ENCODE results near the gene FBXW5. TPM values are rescaled to one million over a fixed set of nuclear protein-coding genes. Genes with fewer than 3 reads are reported as not detected.

FBXW5 gene
- total RNA-seq, 1 experiment from 2014 or later: 72.6 TPM

DNA sequence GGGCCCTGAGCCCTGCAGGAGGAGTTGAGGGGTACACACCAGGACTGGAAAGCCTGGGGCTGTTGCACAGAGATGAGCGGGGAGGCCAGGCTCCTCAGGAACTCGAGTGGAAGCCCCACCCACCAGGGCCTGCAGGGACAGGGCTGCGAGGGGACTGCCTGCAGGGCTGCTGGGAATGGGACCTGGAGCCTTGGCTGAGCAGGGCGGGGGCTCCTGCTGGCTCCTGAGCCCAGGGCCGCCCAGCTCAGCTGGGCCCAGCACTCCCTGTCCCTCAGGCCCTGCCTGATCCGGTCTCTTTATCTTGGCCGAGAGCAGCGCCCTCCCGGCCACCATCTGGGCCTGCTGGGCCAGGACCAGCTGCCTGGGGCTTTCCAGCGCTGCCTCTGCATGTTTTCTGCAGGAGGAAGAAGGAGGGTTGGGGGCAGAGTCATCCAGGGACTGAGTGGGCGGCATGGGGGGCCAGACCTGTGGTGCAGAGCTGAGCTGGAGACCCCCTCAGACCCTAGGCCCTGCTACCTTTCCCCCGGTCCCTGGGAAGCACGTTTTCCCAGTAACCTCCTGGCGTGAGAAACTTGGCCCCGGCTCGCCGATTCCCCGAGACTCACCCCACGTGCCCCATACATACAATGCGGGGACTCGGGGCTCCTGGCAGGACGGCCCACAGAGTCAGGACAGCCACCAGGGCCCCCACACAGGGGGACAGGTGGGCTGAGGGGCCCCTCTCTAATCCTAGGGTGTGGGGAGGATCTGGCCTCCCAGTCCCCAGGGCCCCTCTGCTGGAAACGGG is 16.9 kb upstream of the FBXW5 start:
- H3K4me3 ChIP-seq (ENCODE audit: low read depth in 2 of 2, low read length in 2 of 2): no peak overlapping the region
- ATAC-seq (no peak; the same call in 1 of the 2 replicates), DNase-seq (ENCODE audit: low read depth, low spot score) (no peak)
- H3K9me3 ChIP-seq (ENCODE audit: control insufficient read depth, insufficient read depth, low read depth, low read length): no peaks in the 10 kb centered on the region
- peaks cover 5% of the 10 kb centered on the region; the same call in 1 of the 2 replicates for H3K4me1 ChIP-seq (ENCODE audit: control insufficient read depth, insufficient read depth, low read length)
- H3K27ac ChIP-seq (ENCODE audit: low read length): no peak overlapping the region
- TF ChIP-seq POLR2AphosphoS5 (IDR thresholded peaks at IDR 0.05; ENCODE audit: low read depth, low read length): no peak
- no peak for TF ChIP-seq SIN3A (IDR thresholded peaks at IDR 0.05; ENCODE audit: borderline replicate concordance, insufficient read depth, low read depth, low read length)
- TF ChIP-seq, protein P1, sequence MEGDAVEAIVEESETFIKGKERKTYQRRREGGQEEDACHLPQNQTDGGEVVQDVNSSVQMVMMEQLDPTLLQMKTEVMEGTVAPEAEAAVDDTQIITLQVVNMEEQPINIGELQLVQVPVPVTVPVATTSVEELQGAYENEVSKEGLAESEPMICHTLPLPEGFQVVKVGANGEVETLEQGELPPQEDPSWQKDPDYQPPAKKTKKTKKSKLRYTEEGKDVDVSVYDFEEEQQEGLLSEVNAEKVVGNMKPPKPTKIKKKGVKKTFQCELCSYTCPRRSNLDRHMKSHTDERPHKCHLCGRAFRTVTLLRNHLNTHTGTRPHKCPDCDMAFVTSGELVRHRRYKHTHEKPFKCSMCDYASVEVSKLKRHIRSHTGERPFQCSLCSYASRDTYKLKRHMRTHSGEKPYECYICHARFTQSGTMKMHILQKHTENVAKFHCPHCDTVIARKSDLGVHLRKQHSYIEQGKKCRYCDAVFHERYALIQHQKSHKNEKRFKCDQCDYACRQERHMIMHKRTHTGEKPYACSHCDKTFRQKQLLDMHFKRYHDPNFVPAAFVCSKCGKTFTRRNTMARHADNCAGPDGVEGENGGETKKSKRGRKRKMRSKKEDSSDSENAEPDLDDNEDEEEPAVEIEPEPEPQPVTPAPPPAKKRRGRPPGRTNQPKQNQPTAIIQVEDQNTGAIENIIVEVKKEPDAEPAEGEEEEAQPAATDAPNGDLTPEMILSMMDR (IDR thresholded peaks at IDR 0.05): no peak
- TF ChIP-seq TCF7L2 (IDR thresholded peaks at IDR 0.05; ENCODE audit: low read depth, low read length): no peak
- TF ChIP-seq, protein P2, sequence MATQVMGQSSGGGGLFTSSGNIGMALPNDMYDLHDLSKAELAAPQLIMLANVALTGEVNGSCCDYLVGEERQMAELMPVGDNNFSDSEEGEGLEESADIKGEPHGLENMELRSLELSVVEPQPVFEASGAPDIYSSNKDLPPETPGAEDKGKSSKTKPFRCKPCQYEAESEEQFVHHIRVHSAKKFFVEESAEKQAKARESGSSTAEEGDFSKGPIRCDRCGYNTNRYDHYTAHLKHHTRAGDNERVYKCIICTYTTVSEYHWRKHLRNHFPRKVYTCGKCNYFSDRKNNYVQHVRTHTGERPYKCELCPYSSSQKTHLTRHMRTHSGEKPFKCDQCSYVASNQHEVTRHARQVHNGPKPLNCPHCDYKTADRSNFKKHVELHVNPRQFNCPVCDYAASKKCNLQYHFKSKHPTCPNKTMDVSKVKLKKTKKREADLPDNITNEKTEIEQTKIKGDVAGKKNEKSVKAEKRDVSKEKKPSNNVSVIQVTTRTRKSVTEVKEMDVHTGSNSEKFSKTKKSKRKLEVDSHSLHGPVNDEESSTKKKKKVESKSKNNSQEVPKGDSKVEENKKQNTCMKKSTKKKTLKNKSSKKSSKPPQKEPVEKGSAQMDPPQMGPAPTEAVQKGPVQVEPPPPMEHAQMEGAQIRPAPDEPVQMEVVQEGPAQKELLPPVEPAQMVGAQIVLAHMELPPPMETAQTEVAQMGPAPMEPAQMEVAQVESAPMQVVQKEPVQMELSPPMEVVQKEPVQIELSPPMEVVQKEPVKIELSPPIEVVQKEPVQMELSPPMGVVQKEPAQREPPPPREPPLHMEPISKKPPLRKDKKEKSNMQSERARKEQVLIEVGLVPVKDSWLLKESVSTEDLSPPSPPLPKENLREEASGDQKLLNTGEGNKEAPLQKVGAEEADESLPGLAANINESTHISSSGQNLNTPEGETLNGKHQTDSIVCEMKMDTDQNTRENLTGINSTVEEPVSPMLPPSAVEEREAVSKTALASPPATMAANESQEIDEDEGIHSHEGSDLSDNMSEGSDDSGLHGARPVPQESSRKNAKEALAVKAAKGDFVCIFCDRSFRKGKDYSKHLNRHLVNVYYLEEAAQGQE (IDR thresholded peaks at IDR 0.05; ENCODE audit: insufficient read depth in 1 of 2, low read depth in 2 of 2, low read length in 1 of 2): no peak
- no peaks in the 10 kb centered on the region for H3K36me3 ChIP-seq (ENCODE audit: control insufficient read depth, insufficient read depth, low read length)
- intact Hi-C loops (cut with micrococcal nuclease; ENCODE audit: unreplicated experiment): no loop called here
- BruUV-seq (replicated peaks): no TSS peak
- CTCF ChIA-PET: interaction anchor here (0.7 kb wide), 1 partner anchor 14 kb away, joined by 3 read pairs; no protein-coding TSS in a partner anchor
- POLR2A ChIA-PET: no interaction called here
- no peaks in the 10 kb centered on the region for H3K27me3 ChIP-seq (ENCODE audit: control insufficient read depth, insufficient read depth, low read length)
- in situ Hi-C loops (cut with HindIII; ENCODE audit: low pct_unique_long_range_greater_than_20kb, low sequenced_read_pairs): no loop called here

- CTCF ChIA-PET: interaction anchor here (0.7 kb wide), 1 partner anchor 13 kb away, joined by 3 read pairs; no protein-coding TSS in a partner anchor
- no peak overlapping the region for H3K27ac ChIP-seq (ENCODE audit: low read length)
- in situ Hi-C loops (cut with HindIII; ENCODE audit: low pct_unique_long_range_greater_than_20kb, low sequenced_read_pairs): no loop called here
Observed at GRCh38 chr9:136960938-136961275, 16.4 kb upstream of the FBXW5 start.

More at GRCh38 chr9:136960938-136961275, 16.4 kb upstream of the FBXW5 start:
- BruUV-seq (replicated peaks): no TSS peak
- Histone ChIP-seq H3K27me3 (ENCODE audit: control insufficient read depth, insufficient read depth, low read length) (no peaks in the 10 kb centered on the region), H3K9me3 (ENCODE audit: control insufficient read depth, insufficient read depth, low read depth, low read length) (no peaks in the 10 kb centered on the region), H3K36me3 (ENCODE audit: control insufficient read depth, insufficient read depth, low read length) (no peaks in the 10 kb centered on the region), H3K4me3 (ENCODE audit: low read depth in 2 of 2, low read length in 2 of 2) (no peak overlapping the region), H3K4me1 (ENCODE audit: control insufficient read depth, insufficient read depth, low read length) (peaks cover 5% of the 10 kb centered on the region; the same call in 1 of the 2 replicates)
- DNase-seq (ENCODE audit: low read depth, low spot score): no peak
- POLR2A ChIA-PET: no interaction called here
- intact Hi-C loops (cut with micrococcal nuclease; ENCODE audit: unreplicated experiment): no loop called here
- ATAC-seq: no peak
- no peak for TF ChIP-seq POLR2AphosphoS5 (IDR thresholded peaks at IDR 0.05; ENCODE audit: low read depth, low read length)
- TF ChIP-seq, protein P1 (IDR thresholded peaks at IDR 0.05): no peak
- TF ChIP-seq SIN3A (IDR thresholded peaks at IDR 0.05; ENCODE audit: borderline replicate concordance, insufficient read depth, low read depth, low read length): no peak
- TF ChIP-seq, protein P2 (IDR thresholded peaks at IDR 0.05; ENCODE audit: insufficient read depth in 1 of 2, low read depth in 2 of 2, low read length in 1 of 2): no peak
- no peak for TF ChIP-seq TCF7L2 (IDR thresholded peaks at IDR 0.05; ENCODE audit: low read depth, low read length)
